SK-N-MC (cell line): ENCODE data around the gene TNC.

Experiments used
- EZH2 ChIP-seq: fragments of 200-600 bp; sonication (generic); IDR thresholded peaks from one replicate; pipeline ENCODE4 v1.6.1; 2017; ENCODE audit warnings: antibody characterized with exemption
- POLR2AphosphoS5 ChIP-seq: IDR thresholded peaks from 2 replicates; pipeline ENCODE4 v1.6.1; 2012; ENCODE audit warnings: mild to moderate bottlenecking, low read depth, low read length, borderline replicate concordance

GRCh38 chr9:115046824-115047223, 71.1 kb downstream of the TNC start:
- TF ChIP-seq EZH2 (no peak), POLR2AphosphoS5 (no peak)
